ENCODE data around the gene RCOR2. TPM values are rescaled to one million over a fixed set of nuclear protein-coding genes. Genes with fewer than 3 reads are reported as not detected.
"Not testable (repeated sequence)": the region's sequence is repeated elsewhere in the genome, so short reads cannot be mapped to it uniquely, and the experiment has no call there.

Gene RCOR2
- 0.35 and 1.6 TPM in 2 replicates for total RNA-seq

DNA sequence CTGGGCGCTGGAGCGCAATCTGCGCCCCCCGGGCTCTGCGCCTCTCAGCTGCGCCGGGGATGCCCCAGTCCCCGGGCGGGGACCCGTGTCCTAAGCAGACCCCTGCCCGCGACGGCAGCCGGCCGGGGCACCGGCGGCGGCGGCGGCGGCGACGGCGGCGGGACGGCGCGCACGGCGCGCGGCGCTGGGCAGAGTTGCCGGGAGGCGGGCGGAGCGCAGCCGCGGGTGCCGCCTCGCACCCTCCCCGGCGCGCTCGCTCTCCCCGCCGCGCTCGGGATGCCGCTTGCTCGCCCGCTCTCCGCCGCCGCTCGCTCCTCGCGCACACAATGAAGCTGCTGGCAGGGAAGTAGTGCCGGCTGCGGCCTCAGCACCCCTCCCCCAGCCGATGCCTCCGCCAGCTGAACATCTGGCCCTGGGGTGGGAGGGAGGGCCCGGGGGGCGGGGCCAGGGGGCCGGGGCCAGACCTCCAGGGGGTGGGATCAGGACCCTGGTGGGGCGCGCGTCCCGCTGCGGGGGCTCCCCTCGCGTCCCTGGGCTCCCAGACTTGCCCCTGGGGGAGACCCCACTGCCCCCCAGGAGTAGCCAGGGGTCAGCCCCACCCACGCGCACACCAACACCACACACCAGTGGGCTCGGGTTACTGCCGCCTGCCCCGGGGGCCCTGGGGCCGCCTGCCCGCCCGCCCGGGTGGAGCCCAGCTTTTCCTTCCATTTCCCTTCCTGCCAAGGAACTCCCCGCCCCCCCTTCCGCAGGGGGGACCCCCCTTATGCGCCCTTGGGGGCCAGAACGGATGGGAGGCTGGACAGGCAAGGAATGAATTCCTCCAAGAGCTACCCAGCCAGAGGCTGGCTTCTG is at the start of gene RCOR2:
Gene RCOR2, minus strand, starts transcription at position 328 of the 855 bp plus-strand sequence. CDS start 708 bp downstream, outside the sequence.
- peak; percentile 31 for DNase-seq (ENCODE audit: low read depth)

DNA sequence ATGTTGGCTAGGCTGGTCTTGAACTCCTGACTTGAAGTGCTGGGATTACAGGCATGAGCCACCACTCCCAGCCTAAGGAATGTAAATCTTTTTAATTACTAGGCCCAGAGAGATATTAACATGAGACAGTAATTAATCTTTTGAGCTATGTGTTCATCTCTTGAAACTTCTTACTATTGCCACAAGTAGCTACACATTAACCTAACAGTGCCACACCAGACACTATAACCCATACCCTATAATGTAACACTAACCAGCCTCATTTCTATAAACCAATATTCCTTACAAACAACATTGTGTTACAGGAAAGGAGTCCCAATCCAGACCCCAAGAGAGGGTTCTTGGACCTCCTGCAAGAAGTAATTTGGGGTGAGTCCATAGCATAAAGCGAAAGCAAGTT is 49.5 kb upstream of the RCOR2 start:
- DNase-seq (ENCODE audit: low read depth): peak; percentile 26

- DNase-seq (ENCODE audit: low read depth): not testable (repeated sequence)
Measured at GRCh38 chr11:63963895-63964294, 46.9 kb upstream of the RCOR2 start.

DNA sequence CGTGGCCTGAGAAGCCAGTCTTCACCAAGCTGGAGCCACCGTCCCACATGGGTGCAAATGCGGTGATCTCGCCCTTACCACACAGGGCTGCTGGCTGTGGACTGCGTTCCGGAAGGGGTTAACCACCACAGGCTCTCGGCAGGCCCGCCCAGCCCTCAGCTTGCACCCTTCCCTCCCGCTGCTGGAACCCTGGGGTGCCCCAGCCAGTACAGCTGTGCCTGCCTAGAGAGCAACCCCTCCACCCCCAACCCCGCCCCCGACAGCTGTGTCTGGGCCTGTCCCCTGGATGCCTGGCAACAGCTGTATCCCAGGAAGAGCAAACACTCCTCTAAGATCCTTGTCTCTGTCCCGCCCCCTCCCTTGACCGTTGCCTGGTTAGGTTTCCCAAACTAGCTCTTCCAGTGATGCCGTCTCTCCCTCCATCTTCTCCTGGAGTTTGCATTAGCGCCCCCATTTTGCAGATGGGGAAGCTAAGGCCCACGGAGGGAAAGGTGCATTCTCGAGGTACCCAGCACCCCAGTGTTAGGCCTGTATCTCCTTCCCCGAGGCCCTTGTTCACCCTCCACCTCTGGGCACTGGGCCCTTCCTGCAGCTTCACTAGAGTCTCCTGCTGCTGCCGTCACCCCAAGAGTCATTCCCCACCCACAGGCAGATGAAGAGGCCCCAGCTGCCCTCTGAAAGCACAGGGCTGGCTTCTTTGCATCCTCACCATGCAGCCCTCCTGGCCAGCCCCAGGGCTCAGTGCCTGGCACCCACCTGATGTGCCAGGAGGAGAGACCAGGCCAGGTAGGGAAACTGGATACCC is 44.8 kb upstream of the RCOR2 start:
- DNase-seq (ENCODE audit: low read depth): no peak

GRCh38 chr11:63958008-63958407 is 41.0 kb upstream of the RCOR2 start:
- no peak for DNase-seq (ENCODE audit: low read depth)

DNA sequence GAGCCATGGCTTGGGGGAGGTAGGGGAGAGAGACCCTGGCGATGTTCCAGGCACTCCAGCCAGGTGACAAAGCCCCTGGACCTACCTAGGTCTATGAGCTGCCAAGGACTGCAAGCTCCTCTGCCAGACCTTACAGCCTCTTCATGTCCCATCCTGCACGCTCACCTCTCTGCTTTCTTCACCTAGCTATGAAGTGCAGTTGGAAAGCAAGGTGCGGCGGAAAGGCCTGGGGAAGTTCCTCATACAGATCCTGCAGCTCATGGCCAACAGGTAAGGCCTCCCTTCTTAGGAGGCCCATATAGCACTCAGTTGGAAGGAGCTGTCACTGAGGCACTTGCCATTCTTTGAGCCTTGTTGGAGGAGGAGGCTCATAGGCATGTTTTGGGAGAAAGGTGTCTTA is 35.6 kb upstream of the RCOR2 start:
- no peak for DNase-seq (ENCODE audit: low read depth)

DNA sequence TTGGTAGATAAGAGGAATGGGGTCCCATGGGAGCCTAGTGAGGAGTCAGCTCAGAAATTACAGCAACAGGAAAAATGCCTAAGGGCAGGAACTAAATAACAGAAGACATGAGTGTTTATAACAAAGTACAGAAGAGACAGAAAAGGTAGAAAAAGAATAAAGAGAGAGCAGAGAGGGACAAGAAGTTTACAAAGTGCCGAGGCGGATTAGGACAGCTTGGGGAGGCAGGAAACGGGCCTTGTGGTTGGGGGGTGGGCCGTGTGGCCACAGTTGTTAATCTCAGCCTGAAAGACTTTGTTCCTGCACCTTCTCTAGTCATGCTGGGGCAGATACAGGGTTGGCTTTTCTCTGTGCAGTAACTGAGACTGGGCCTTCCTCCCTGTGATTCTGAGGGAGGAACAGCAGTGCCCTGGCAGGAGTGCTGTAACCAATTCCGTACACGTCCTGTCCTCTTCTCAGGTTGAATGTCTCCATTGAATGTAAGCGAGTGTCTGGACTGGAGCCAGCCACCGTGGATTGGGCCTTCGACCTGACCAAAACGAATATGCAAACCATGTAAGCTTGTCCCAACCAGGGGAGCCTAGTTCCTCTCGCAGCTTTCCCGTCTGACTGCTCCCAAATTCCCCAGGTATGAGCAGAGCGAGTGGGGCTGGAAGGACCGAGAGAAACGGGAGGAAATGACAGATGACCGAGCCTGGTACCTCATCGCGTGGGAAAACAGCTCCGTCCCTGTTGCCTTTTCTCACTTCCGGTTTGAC is 35.0 kb upstream of the RCOR2 start:
- no peak for DNase-seq (ENCODE audit: low read depth)

DNA sequence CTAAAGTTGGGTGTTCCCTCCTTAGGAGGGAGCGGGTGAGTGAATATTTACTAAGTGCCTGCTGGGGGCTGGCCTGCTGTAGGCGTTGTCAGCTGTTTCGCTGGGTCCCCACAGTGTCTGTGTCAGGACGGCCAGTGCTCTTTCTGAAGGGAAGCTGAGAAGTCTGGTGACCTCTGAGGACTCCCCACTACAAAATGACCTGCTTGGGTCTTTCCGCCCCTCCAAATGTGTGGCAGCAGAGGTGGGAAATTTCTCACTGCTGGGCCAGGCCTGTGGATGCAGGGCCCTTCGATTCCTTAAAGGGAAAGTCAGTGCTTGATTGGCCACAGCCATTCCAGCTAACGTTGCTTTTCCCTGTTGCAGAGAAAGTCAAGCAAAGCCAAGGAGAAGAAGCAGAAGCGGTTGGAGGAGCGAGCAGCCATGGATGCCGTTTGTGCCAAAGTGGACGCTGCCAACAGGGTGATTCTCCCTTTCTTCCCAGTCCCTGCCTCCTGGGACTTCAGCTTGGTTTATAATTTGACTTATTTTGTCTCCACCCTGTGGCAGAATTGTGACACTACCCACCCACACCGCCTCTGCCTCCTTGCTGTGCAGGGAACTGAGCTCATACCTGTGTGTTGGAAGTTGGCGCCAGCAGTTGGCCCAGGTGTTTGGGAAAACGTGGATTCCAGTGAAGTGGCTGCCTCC is 28.7 kb upstream of the RCOR2 start:
- DNase-seq (ENCODE audit: low read depth): peak; percentile 62

GRCh38 chr11:63944987-63945386 is 28.0 kb upstream of the RCOR2 start:
- no peak for DNase-seq (ENCODE audit: low read depth)

- no peak for DNase-seq (ENCODE audit: low read depth)
Measured at GRCh38 chr11:63942803-63943202, 25.8 kb upstream of the RCOR2 start.

- DNase-seq (ENCODE audit: low read depth): no peak
Measured at GRCh38 chr11:63941901-63942300, 24.9 kb upstream of the RCOR2 start.

DNA sequence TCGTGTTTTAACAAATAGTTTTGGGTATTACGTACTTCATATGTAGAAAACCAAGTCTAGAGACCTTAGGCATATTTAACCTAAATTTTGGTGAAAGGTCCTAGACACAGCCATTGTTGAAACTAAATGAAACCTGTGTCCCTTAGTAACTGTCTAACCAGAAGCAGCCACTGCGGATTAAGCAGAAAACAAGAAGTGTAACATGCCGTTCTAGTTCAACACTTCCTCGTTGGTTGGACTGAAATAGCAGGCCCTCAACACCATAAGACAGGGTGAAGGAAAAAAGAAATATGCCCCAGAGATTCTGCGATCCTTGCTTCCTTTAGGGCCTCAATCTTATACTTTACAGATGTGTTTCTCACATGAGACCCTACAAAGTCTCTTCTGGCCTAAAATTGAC is 23.8 kb upstream of the RCOR2 start:
- no peak for DNase-seq (ENCODE audit: low read depth)

DNA sequence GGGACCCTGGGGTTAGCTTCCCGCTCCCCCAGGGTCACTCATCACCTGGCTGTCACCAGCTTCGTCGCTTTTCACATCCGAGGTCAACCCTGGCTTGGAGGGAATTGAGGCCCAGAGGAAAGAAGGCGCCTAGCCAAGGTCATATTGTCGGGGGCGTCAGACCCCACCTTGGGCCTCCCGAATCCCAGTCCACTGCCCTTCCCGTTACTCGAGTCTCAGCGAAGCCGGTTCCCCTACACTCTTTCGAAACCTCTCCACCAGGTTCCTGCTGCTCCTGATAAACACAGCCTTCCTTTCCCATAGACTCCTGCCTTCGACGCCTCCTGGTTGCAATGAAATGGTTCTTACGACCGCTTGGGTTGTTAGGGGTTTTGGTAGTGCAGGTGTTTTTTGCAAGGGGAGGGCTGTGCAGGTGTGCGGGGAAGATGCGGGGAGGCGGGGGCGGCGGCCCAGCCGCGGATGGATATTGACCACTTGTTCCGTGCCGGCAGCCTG is 22.5 kb upstream of the RCOR2 start:
- peak; percentile 28 for DNase-seq (ENCODE audit: low read depth)

DNA sequence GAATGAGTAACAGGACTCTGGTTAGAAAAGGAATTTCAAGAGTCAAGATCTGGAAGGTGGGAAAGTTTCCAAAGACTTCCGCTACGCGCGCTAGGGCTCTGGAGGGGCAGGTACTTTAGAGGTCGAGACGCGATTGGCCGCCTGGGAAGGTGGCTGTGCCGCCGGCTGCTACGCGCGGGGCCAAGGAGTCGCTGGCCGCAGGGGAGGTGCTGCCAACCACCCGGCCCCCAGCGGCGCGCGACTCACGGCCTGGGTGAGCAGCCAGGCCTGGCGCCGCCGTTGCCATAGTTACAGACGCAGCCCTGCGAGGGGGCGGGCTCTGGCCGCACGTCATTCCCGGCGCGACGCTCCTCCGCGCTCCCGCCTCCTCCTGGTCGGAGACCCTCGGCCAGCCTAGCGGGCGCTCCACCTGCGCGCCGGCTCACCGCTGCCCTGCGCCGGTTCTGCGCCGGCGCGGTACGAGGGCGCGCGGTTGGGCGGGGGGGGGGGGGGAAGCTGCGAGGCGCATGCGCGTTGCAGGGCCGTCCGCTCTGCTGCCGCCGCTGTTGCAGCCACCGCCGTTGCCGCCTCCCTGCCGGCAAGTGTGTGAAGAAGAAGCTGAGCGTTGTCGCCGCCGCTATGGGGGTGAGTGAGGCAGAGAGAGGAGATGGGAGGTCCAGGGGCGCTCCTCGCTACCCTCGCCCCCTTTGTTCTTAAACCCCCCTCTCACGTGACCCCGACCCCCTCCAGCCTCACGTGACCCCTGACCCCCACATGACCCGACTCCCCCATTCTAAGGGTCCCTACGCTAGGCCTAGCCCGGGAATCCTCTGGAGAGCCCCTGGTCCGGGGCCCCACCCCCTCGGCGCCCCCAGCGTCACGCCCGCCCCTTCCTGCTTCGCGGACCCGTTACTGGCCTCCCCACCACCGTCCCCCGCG is 21.8 kb upstream of the RCOR2 start, which contains the start of gene NAA40:
Gene NAA40, plus strand, starts transcription at position 524 of the 918 bp plus-strand sequence. Its CDS starts 95 bp downstream, at position 619.
- peak; percentile 98 for DNase-seq (ENCODE audit: low read depth)

GRCh38 chr11:63937713-63938478 is 20.9 kb upstream of the RCOR2 start:
- DNase-seq (ENCODE audit: low read depth): no peak

GRCh38 chr11:63933459-63933858 is 16.5 kb upstream of the RCOR2 start:
- no peak for DNase-seq (ENCODE audit: low read depth)

DNA sequence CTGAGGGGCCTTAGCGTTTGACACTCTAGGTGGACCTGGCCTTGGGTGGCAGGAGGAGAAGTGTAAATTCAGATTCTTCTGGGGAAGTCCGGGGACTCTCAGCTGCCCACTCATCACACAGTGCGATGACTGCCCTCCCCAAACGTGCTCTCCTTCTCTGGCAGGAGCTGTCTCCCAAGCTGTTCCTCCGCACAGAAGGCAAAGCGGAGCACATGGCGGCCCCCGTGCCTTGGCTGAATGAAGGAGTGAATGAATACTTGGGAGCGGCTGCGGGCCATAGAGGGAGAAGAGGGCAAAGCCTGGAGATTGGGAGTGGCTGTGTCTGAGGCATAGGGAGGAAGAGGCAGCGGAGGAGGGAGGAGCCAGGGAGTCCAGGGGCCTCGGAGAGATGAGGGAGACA is 14.9 kb upstream of the RCOR2 start:
- DNase-seq (ENCODE audit: low read depth): no peak

DNA sequence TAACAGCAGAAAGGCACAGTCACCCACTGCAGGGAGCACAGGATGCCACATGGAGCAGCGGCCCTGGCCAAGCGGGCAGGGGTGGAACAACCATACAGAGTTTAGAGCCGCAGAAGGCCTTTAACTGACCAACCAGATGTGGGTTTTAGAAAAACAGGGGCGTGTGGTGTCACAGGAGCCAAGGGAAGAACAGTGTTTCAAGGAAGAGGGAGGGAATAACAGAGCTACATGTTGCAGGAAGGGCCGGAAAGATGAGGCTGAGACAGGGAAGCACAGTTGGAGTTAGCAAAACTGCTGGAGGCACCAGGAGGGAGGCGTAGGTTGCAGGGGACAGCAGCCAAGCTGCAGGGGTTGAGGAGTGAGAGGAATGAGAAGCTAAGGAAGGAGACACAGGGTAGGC is 14.1 kb upstream of the RCOR2 start:
- no peak for DNase-seq (ENCODE audit: low read depth)

GRCh38 chr11:63929616-63930015 is 12.7 kb upstream of the RCOR2 start:
- DNase-seq (ENCODE audit: low read depth): no peak
